AG04450 (cell line): ENCODE data around the gene CWF19L2. TPM values are rescaled to one million over a fixed set of nuclear protein-coding genes. Genes with fewer than 3 reads are reported as not detected.

ENCODE experiments used
- CTCF ChIA-PET: fragments of 300-600, 350-600 bp; formaldehyde crosslinking; extraction: SDS; loops from one replicate; lab custom pipeline; 2022; ENCODE audit warnings: antibody characterized with exemption, inconsistent platforms; lab: Charles Lee
- POLR2A ChIA-PET: fragments of 350-600 bp; formaldehyde crosslinking; extraction: SDS; loops from one replicate; lab custom pipeline; 2021; ENCODE audit warnings: antibody characterized with exemption, inconsistent platforms; lab: Yijun Ruan, JAX
- DNase-seq: peaks from one replicate; pipeline ENCODE4 v3.0.0-alpha.2; 2011; ENCODE audit warnings: low read depth, low spot score
- H3K27ac ChIP-seq: one replicate; pipeline ENCODE4 v1.5.1; 2012; ENCODE audit warnings: low read depth, low read length, control low read depth
- H3K27me3 ChIP-seq: one replicate; pipeline ENCODE4 v1.6.0; 2012; ENCODE audit warnings: low read length; ENCODE audit not compliant: control insufficient read depth, insufficient read depth
- H3K4me3 ChIP-seq: 2 replicates; pipeline ENCODE4 v1.5.1; 2011; ENCODE audit warnings: mild to moderate bottlenecking, low read depth, low read length, control low read depth
- H3K9me3 ChIP-seq: 2 replicates; pipeline ENCODE4 v1.5.1; 2012; ENCODE audit warnings: low read length; ENCODE audit not compliant: control insufficient read depth, insufficient read depth
- polyA plus RNA-seq: library from polyadenylated mRNA; depleted of rRNA; stranded (reverse); fragments of >200 nt; gene quantifications from 2 replicates; pipeline ENCODE4 v1.2.3, GENCODE V29; 2011; rRNA removed
- TF ChIP-seq, protein P1 (sequence below): IDR thresholded peaks from 2 replicates; pipeline ENCODE4 v1.5.1; 2011; ENCODE audit warnings: low read depth, low read length, control low read depth, inconsistent platforms

CWF19L2 gene
- polyA plus RNA-seq, 1 experiment, result 4.7 TPM

DNA sequence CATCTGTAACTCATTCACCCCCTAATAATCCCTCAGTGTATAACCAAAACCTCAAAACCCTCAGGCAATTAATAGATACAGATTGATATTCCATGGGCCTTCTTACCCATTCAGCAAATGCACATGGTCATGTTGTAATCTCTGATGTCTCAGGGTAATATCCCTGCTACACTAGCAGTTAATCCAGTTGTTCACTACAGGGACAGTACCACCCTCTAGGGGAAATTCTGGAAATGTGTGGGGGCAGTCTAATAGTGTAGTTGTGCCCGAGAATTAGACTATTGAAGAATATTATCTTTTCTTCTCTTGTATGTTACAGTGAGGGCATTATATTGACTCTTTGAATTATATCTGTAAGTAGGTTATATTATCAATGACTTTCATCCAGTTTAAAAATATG is 175.4 kb downstream of the CWF19L2 start:
- Histone ChIP-seq H3K27ac (no peak overlapping the region), H3K9me3 (no peaks in the 10 kb centered on the region), H3K4me3 (no peak overlapping the region), H3K27me3 (no peaks in the 10 kb centered on the region)
- TF ChIP-seq, protein P1, sequence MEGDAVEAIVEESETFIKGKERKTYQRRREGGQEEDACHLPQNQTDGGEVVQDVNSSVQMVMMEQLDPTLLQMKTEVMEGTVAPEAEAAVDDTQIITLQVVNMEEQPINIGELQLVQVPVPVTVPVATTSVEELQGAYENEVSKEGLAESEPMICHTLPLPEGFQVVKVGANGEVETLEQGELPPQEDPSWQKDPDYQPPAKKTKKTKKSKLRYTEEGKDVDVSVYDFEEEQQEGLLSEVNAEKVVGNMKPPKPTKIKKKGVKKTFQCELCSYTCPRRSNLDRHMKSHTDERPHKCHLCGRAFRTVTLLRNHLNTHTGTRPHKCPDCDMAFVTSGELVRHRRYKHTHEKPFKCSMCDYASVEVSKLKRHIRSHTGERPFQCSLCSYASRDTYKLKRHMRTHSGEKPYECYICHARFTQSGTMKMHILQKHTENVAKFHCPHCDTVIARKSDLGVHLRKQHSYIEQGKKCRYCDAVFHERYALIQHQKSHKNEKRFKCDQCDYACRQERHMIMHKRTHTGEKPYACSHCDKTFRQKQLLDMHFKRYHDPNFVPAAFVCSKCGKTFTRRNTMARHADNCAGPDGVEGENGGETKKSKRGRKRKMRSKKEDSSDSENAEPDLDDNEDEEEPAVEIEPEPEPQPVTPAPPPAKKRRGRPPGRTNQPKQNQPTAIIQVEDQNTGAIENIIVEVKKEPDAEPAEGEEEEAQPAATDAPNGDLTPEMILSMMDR, result no peak
- ChIA-PET POLR2A (no interaction called here), CTCF (no interaction called here)
- DNase-seq, result no peak

Other genes starting within 250 kb of the CWF19L2 start
- gene ALKBH8, start 107.9 kb upstream of the CWF19L2 start, polyA plus RNA-seq, result 4.8 and 7.3 TPM in 2 replicates
- gene ELMOD1, start 133.3 kb upstream of the CWF19L2 start, polyA plus RNA-seq, result 0.05 and 0.06 TPM in 2 replicates